Suprapubic skin (tissue), 4 donors: ENCODE data around the gene LAMB4. TPM values are rescaled to one million over a fixed set of nuclear protein-coding genes. Genes with fewer than 3 reads are reported as not detected.

Experiments used
- DNase-seq, 2 donors: peaks; one replicate each; pipeline ENCODE4 v3.0.0-alpha.2; 2019; ENCODE audit warnings: low spot score in 2 of 2
- H3K27ac ChIP-seq: fragments of 200-600 bp; sonication (generic); one replicate; pipeline ENCODE4 v1.5.1; 2019
- H3K27me3 ChIP-seq: fragments of 200-600 bp; sonication (generic); one replicate; pipeline ENCODE4 v1.5.1; 2019
- H3K36me3 ChIP-seq: fragments of 200-600 bp; sonication (generic); one replicate; pipeline ENCODE4 v1.5.1; 2019
- H3K4me1 ChIP-seq: fragments of 200-600 bp; sonication (generic); one replicate; pipeline ENCODE4 v1.5.1; 2019
- H3K4me3 ChIP-seq: fragments of 200-600 bp; sonication (generic); one replicate; pipeline ENCODE4 v1.5.1; 2019; ENCODE audit warnings: mild to moderate bottlenecking
- H3K9me3 ChIP-seq: fragments of 200-600 bp; sonication (generic); one replicate; pipeline ENCODE4 v1.5.1; 2019
- EP300 ChIP-seq: sonication (generic); formaldehyde crosslinking; IDR thresholded peaks from one replicate; pipeline ENCODE4 v1.6.1; 2017; ENCODE audit warnings: antibody characterized with exemption
- POLR2A ChIP-seq, 2 donors: fragments of 450-650 bp; IDR thresholded peaks; one replicate each; pipeline ENCODE4 v1.6.1; 2017; ENCODE audit warnings: antibody characterized with exemption in 2 of 2, mild to moderate bottlenecking in 2 of 2, moderate library complexity in 2 of 2
- POLR2AphosphoS5 ChIP-seq, 3 donors: sonication (generic); formaldehyde crosslinking; IDR thresholded peaks; one replicate each; pipeline ENCODE4 v1.6.1; 2017; ENCODE audit warnings: antibody characterized with exemption in 3 of 3
- WGBS: methylation state at CpG from one replicate; pipeline ENCODE4 v1.1.5; 2018; 5-methylcytosine and 5-hydroxymethylcytosine counted together
- total RNA-seq, 4 donors: library from RNA; depleted of rRNA; stranded (reverse); fragments of >200 nt; gene quantifications; one replicate each; pipeline ENCODE4 v1.1.0, GENCODE V29; 2016
- TF ChIP-seq, protein P1 (sequence below), 2 donors: fragments of 200-600 bp in 1 of 2; fragments of 450-650 bp in 1 of 2; sonication (generic) in 1 of 2; IDR thresholded peaks; one replicate each; pipeline ENCODE4 v1.5.1; 2016 to 2019; ENCODE audit warnings: antibody characterized with exemption in 2 of 2, mild to moderate bottlenecking in 1 of 2, moderate library complexity in 1 of 2

The LAMB4 gene
- total RNA-seq, 4 donors from 2014 or later = 212 to 642 (median 282) TPM

DNA sequence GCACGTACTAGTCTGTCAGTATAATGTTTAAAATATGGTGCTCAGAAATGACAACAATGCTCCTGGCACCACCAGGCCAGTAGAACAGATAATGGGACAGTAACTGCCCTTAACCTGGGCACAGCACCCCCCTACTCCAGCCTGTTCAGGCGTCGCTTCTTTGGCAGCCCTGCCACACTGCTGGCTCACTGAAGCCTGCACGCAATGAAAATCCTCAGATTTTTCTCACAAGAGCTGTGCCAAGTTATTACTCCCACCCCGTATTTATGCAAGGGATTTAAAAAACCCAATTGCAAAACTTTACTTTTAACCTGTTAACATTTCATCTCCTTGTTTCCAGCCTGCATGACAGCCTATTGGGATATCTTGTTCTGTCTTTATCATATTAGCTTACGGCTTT is 70.6 kb downstream of the LAMB4 start:
- TF ChIP-seq EP300 (no peak), POLR2AphosphoS5 (IDR thresholded peaks at IDR 0.05) (no peak), POLR2A (IDR thresholded peaks at IDR 0.05) (no peak)
- TF ChIP-seq, protein P1, sequence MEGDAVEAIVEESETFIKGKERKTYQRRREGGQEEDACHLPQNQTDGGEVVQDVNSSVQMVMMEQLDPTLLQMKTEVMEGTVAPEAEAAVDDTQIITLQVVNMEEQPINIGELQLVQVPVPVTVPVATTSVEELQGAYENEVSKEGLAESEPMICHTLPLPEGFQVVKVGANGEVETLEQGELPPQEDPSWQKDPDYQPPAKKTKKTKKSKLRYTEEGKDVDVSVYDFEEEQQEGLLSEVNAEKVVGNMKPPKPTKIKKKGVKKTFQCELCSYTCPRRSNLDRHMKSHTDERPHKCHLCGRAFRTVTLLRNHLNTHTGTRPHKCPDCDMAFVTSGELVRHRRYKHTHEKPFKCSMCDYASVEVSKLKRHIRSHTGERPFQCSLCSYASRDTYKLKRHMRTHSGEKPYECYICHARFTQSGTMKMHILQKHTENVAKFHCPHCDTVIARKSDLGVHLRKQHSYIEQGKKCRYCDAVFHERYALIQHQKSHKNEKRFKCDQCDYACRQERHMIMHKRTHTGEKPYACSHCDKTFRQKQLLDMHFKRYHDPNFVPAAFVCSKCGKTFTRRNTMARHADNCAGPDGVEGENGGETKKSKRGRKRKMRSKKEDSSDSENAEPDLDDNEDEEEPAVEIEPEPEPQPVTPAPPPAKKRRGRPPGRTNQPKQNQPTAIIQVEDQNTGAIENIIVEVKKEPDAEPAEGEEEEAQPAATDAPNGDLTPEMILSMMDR (IDR thresholded peaks at IDR 0.05) = no peak
- Histone ChIP-seq H3K36me3 (no peaks in the 10 kb centered on the region), H3K4me1 (no peaks in the 10 kb centered on the region), H3K27ac (no peak overlapping the region), H3K4me3 (no peak overlapping the region), H3K27me3 (no peaks in the 10 kb centered on the region), H3K9me3 (no peaks in the 10 kb centered on the region)
- 58% methylated on average over 6 of the region's 6 CpGs for WGBS
- DNase-seq = no peak

DNA sequence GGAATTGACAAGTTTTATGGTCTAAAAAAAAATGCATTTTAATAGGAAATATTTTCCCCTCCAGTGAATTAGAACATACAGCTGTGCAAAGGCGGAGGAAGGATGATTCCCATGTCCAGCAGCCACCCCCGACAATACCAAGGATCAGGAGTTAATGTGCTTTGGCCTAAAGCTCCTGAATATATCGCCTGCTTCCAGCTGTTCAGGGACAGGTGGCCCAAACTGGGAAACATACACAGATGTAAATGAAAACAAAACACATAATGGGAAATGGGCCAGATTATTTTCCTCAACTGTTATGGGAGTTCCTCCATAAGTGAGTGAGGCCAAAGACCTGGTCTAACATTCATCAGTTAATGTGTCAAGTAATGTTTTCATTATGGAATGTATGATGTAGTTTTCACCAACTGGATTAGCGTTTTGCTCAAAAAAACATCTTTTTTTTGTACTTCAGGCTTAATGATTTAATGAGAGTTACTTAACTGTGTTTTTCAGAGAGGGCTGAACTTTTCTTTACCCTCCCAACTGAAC is 72.1 kb downstream of the LAMB4 start:
- H3K9me3 ChIP-seq = no peaks in the 10 kb centered on the region
- no peak overlapping the region for H3K4me3 ChIP-seq
- H3K27ac ChIP-seq = no peak overlapping the region
- DNase-seq = no peak
- no peaks in the 10 kb centered on the region for H3K36me3 ChIP-seq
- H3K27me3 ChIP-seq = no peaks in the 10 kb centered on the region
- no peaks in the 10 kb centered on the region for H3K4me1 ChIP-seq
- TF ChIP-seq POLR2AphosphoS5 (IDR thresholded peaks at IDR 0.05) (no peak), EP300 (no peak), POLR2A (IDR thresholded peaks at IDR 0.05) (no peak)
- TF ChIP-seq, protein P1 (IDR thresholded peaks at IDR 0.05) = no peak
- 79% methylated on average over 4 of the region's 4 CpGs for WGBS

DNA sequence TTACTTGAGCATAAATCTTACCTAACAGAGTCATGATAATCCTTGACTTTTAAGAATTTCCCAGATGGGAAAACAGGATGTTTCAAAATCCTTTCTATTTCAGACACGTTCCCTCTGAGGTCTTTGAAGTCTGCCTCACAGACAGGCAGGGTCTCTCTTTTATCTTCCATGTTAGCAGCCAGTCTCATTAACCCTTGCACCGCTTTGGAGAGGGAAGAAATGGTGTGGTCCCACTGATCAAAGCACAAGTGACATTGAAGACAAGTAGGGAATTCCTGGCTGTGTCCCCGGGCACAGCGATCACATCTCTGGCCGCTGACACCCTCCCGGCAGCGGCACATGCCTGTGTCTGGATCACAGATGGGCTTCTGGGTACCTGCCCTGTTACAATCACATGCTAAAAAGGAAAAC is 74.5 kb downstream of the LAMB4 start:
- H3K36me3 ChIP-seq = no peaks in the 10 kb centered on the region
- H3K27ac ChIP-seq = no peak overlapping the region
- no peaks in the 10 kb centered on the region for H3K27me3 ChIP-seq
- 60% methylated on average over 7 of the region's 7 CpGs for WGBS
- H3K9me3 ChIP-seq = no peaks in the 10 kb centered on the region
- no peak overlapping the region for H3K4me3 ChIP-seq
- no peak for DNase-seq
- TF ChIP-seq POLR2A (IDR thresholded peaks at IDR 0.05) (no peak), EP300 (no peak), POLR2AphosphoS5 (IDR thresholded peaks at IDR 0.05) (no peak)
- TF ChIP-seq, protein P1 (IDR thresholded peaks at IDR 0.05) = no peak
- no peaks in the 10 kb centered on the region for H3K4me1 ChIP-seq

DNA sequence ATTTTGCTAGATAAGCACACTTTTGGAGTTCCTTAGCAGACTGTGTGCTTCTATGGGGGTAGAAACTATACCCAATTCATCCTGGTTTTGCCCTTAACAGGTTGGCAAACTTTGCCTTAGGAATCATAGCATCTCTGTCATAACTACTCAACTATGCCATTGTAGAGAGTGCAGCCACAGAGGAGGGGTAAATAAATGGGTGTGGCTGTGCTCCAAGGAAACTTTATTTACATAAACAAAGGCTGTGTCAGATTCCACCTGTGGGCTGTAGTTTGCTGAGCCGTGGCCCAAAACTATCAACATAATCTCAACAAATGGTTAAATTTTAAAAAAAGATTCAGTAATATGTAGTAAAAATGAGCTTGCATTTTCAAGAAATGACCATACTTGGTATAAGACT is 75.6 kb downstream of the LAMB4 start:
- Histone ChIP-seq H3K27me3 (no peaks in the 10 kb centered on the region), H3K9me3 (no peaks in the 10 kb centered on the region), H3K27ac (no peak overlapping the region), H3K4me1 (no peaks in the 10 kb centered on the region), H3K36me3 (no peaks in the 10 kb centered on the region), H3K4me3 (no peak overlapping the region)
- DNase-seq = no peak
- WGBS = 57% methylated on average over 1 of the region's 1 CpG
- TF ChIP-seq POLR2AphosphoS5 (IDR thresholded peaks at IDR 0.05) (no peak), EP300 (no peak), POLR2A (IDR thresholded peaks at IDR 0.05) (no peak)
- TF ChIP-seq, protein P1 (IDR thresholded peaks at IDR 0.05) = no peak

DNA sequence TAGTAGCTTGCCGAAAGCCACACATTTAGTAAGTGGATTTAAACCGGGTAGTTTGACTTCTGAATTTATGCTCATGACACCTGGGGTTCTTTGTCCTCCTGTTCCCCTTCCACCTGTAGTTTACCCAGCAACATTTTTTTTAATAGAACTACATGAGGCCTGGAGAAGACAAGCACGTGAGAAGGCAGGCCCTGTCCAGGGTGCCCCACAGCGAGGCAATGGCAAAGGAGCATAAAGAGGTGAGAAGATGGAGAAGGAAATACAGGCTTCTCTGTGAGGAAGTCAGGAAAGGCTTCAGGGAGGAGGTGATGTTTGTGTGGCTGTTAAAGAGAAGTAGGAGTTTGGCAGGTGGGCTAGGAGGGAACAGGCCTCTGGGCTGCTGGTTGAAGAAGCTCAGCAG is 76.9 kb downstream of the LAMB4 start:
- 93% methylated on average over 4 of the region's 4 CpGs for WGBS
- Histone ChIP-seq H3K36me3 (no peaks in the 10 kb centered on the region), H3K27me3 (no peaks in the 10 kb centered on the region), H3K27ac (no peak overlapping the region), H3K4me1 (no peaks in the 10 kb centered on the region), H3K4me3 (no peak overlapping the region), H3K9me3 (no peaks in the 10 kb centered on the region)
- TF ChIP-seq EP300 (no peak), POLR2A (IDR thresholded peaks at IDR 0.05) (no peak), POLR2AphosphoS5 (IDR thresholded peaks at IDR 0.05) (no peak)
- TF ChIP-seq, protein P1 (IDR thresholded peaks at IDR 0.05) = no peak
- no peak for DNase-seq
